GM21723 (cell line): Measurements from ENCODE around the gene C9orf43.
"Not testable (repeated sequence)": the region's sequence is repeated elsewhere in the genome, so short reads cannot be mapped to it uniquely, and the experiment has no call there.

Source experiments
- ATAC-seq: cut with Tn5 transposase; IDR thresholded peaks from one replicate; pipeline ENCODE4 v1.9.1; 2021; ENCODE audit warnings: mild to moderate bottlenecking, moderate library complexity; ENCODE audit not compliant: unreplicated experiment

The C9orf43 gene

DNA sequence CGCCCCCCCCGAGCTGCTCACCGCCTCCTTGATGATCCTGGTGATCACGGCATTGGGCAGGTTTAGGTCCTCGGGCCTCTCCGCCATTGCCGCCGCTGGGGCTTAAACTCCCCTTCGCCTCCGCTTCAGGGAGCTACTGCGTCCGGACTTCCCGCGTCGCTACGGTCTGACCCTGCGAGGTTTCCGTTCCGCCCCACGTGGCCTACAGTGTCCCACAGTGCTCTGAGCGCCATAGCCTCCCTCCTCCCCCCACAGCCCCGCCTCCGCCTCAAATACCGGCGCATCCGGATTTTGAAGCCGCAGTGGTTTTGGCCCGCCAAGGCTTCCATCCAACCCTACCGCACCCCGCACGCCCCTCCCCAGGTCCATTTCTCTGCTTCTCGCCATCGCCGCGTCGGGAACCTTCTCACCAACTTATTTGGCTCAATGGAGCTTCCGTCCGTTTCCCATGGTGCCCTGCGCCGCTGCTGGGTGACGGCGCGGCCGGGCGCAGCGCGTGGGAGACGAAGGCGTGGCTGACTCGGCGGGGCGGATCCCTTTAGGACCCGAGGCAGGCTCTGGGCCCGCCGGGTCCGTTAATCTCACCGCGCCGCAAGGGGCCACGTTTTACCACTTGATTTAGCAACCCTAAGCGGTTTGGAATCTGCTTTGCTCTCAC is at the start of gene C9orf43, which contains the start of gene POLE3:
Gene C9orf43 (plus strand): TSS at position 541 of the 658 bp plus-strand sequence. CDS start 2,747 bp downstream, outside the sequence.
Gene POLE3 (minus strand): TSS at position 469 of the 658 bp plus-strand sequence. CDS start 382 bp downstream, at position 87.
- ATAC-seq = peak; percentile 92

- no peak for ATAC-seq
Measured at GRCh38 chr9:113361304-113362018, 49.1 kb upstream of the C9orf43 start.

DNA sequence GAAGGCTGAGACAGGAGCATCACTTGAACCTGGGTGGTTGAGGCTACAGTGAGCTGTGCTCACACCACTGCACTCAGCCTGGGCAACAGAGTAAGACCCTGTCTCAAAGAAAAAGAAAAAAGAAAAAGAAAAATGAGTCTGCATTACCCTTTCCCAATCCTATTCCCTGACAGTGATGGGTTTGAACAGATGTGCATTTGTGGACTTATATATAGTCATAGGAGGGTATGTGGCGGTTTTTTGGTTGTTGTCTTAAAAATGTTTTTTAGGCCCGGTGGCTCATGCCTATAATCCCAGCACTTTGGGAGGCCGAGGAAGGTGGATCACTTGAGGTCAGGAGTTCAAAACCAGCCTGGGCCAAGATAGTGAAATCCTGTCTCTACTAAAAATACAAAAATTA is 47.2 kb upstream of the C9orf43 start:
- ATAC-seq = no peak

GRCh38 chr9:113364951-113365350 is 45.6 kb upstream of the C9orf43 start:
- no peak for ATAC-seq

DNA sequence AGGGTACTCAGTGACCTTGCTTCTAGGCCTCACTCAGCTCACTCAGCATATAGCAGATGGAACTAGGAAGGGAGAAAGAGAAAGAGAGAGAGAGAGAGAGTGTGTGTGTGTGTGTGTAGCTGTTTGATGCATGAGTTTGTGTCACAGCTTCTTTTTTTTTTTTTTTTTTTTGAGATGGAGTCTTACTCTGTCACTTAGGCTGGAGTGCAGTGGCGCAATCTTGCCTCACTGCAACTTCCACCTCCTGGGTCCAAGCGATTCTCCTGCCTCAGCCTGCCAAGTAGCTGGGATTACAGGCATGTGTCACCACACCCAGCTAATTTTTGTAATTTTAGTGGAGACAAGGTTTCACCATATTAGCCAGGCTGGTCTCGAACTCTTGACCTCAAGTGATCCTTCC is 44.9 kb upstream of the C9orf43 start:
- not testable (repeated sequence) for ATAC-seq

DNA sequence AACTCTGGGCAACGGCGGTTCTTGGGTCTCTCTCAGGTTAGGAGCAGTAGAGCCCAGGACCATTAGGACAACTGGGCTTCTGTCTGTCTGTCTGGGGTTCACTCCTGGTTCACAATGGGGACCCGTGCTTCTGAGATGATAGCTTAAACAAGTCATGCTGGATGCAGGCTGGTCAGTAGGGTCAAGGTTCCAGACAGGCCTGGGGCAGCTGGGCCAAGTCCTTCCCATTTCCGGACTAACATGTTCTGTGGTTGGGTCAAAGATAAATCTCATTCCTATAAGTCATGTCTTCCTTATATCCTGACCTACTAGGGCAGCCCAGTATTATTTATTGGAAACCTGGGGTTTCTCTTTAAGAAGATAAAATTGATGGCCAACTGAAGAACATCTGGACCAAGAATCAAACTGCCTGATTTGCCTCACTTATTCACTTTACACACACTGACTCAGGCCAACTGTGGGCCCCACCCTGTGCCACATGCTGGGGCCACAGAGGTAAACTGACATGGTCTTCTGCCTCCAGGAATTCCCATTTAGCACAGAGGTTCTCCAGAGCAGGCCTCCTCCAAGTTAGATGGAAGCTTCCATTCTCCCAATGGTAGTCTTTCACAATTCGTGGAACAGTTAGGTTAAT is 42.1 kb upstream of the C9orf43 start:
- ATAC-seq = no peak

DNA sequence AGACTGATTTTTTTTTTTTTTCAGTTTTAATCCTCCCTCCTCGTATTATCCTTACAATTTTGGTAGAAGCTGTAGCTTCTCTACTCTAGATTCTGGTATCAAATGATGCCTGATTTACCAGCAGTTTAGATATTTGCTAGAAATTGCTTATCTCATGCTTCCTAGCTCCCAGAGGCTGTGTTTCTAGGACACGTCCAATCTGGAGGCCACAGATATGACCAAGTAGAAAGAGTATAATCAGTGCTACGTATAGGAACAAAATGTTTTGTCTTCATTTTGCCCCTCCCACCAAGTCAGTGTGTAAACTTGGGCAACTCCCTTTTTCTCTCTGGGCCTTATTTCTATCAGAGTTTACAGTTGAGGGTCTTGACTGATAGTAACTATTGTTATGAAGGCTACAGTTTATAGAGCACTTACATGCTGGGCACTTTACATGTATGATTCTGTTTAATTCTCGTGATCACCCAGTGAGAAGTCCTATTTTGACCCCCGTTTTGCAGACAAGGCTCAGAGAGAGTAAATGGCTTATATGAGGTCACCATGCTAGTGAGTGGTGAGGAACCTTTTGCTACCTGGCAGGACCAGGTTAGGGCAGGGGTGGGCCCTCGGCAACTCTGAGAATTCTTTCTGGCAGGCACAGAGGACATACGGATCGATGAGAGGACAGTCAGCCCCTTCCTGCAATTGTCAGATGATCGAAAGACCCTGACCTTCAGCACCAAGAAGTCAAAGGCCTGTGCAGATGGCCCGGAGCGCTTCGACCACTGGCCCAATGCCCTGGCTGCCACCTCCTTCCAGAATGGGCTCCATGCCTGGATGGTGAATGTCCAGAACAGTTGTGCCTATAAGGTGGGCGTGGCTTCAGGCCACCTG is 41.3 kb upstream of the C9orf43 start:
- ATAC-seq = no peak

GRCh38 chr9:113369855-113370140 is 40.7 kb upstream of the C9orf43 start:
- no peak for ATAC-seq

DNA sequence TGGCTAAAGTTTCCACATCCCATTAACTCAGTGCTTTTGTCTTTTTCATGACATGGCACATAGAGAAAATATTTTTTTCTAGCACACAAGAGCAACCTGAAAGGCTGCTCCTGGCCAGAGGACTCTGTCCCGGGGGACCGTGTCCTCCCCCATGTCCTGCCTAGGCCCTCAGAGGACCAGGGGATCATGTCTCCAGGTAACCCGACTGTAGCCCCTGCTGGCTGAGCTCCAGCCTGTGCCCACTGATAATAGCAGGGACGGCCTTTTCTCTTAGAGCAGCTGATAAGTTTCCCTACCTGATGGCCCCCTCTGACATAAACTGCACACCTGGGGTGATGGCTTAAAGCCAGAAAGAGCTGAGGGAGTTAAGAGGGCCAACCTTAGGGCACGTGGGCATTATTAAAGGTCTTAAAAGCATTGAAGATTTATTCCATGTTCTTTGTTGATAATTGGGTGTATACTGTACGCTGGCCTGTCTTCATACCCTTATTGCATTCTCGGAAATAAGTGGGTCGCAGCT is 39.7 kb upstream of the C9orf43 start:
- ATAC-seq = no peak

GRCh38 chr9:113372059-113372458 is 38.5 kb upstream of the C9orf43 start:
- no peak for ATAC-seq

GRCh38 chr9:113373256-113373655 is 37.3 kb upstream of the C9orf43 start:
- ATAC-seq = no peak

- no peak for ATAC-seq
Measured at GRCh38 chr9:113373676-113374392, 36.7 kb upstream of the C9orf43 start.

- no peak for ATAC-seq
Measured at GRCh38 chr9:113375057-113376023, 35.2 kb upstream of the C9orf43 start.

- peak; percentile 83 for ATAC-seq
Measured at GRCh38 chr9:113376634-113377567, 33.6 kb upstream of the C9orf43 start, which contains the start of gene HDHD3. TSS of gene HDHD3 (minus strand) at chr9:113376986. CDS start at chr9:113374354, 2,632 bp downstream.

GRCh38 chr9:113379094-113379828 is 31.3 kb upstream of the C9orf43 start:
- ATAC-seq = not testable (repeated sequence)

- not testable (repeated sequence) for ATAC-seq
Measured at GRCh38 chr9:113379829-113380210, 30.7 kb upstream of the C9orf43 start.

DNA sequence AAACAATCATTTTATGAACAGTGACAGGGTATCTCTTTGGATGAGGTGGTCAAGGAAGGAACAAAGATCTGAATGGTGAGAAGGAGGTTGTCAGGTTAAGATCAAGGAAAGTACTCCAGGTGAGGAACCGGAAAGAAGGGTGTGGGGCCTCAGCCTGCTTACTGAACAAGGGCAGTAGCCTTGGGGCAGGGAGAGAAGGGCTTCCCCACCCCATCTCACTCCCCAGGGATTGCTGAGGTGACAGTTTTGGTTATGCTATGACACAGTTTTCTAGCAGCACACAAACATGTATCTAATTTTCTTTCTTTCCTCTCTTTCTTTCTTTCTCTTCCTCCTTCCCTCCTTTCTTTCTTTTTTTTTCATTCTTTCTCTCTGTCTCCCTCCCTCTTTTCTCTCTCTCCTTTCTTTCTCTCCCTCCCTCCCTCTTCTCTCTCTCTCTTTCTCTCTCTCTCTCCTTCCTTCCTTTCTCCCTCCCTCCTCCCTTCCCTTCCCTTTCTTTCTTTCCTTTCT is 29.6 kb upstream of the C9orf43 start:
- peak; percentile 63 for ATAC-seq
